Activated CD4-positive, alpha-beta memory T cell treated with anti-CD3 and anti-CD28 coated beads, Interleukin-2, amount 10 ng/mL, durations not matched to agents 7 days and 5 days (primary cell): Measurements from ENCODE around the gene NTRK2. TPM values are rescaled to one million over a fixed set of nuclear protein-coding genes. Genes with fewer than 3 reads are reported as not detected.

Experiments used
- CTCF ChIA-PET: fragments of 350-600 bp; sonication (Branson Sonifier 250); formaldehyde crosslinking; loops from one replicate; lab custom pipeline; 2021; ENCODE audit warnings: antibody characterized with exemption, inconsistent platforms; lab: Charles Lee
- POLR2A ChIA-PET: fragments of 350-600 bp; sonication (Branson Sonifier 250); formaldehyde crosslinking; loops from one replicate; lab custom pipeline; 2021; ENCODE audit warnings: antibody characterized with exemption; lab: Charles Lee
- DNase-seq: peaks from one replicate; pipeline ENCODE4 v3.0.0-alpha.2; 2020
- H3K27ac Mint-ChIP-seq: one replicate; pipeline ENCODE4 v1.8.0; 2021; ENCODE audit warnings: mild to moderate bottlenecking, mixed read lengths
- H3K27me3 Mint-ChIP-seq: one replicate; pipeline ENCODE4 v1.8.0; 2021; ENCODE audit warnings: mixed read lengths
- H3K36me3 Mint-ChIP-seq: one replicate; pipeline ENCODE4 v1.8.0; 2021; ENCODE audit warnings: low read depth, mixed read lengths
- H3K4me1 Mint-ChIP-seq: one replicate; pipeline ENCODE4 v1.8.0; 2021; ENCODE audit warnings: mixed read lengths
- H3K4me3 Mint-ChIP-seq: one replicate; pipeline ENCODE4 v1.8.0; 2021; ENCODE audit warnings: mild to moderate bottlenecking, mixed read lengths
- H3K9me3 Mint-ChIP-seq: one replicate; pipeline ENCODE4 v1.8.0; 2021; ENCODE audit warnings: mixed read lengths
- total RNA-seq, 2 experiments: library from RNA; stranded (reverse); gene quantifications; one replicate each; pipeline ENCODE4 v1.2.3, GENCODE V29; 2021

Gene NTRK2
- total RNA-seq, 2 experiments from 2014 or later: 2.2 to 2.3 TPM

DNA sequence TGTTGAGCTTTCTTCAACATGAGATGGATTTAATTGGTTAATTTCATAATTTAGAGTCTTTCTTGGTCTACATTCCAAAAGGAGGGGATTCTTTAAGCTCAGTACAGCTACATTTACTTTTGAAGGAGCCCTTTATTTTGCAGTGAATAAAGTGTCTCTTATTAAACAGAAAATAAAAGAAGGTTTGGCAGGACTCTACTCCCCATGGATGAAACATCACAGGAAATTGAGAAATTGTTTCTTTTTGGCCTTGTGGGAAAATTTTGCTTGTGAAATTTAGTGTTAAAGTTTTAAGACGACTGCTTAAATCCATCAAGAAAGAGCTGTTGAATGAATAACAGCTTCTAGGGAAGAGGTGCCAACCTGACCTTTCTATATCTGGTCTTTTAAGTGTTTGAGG lies 187.7 kb downstream of the NTRK2 start:
- H3K27ac Mint-ChIP-seq: no peak overlapping the region
- no peaks in the 10 kb centered on the region for H3K9me3 Mint-ChIP-seq
- ChIA-PET POLR2A (interaction anchor here (0.9 kb wide), 1 partner anchor 345 kb away, joined by 4 read pairs; no protein-coding TSS in a partner anchor), CTCF (interaction anchor here (1.6 kb wide), 1 partner anchor 11 kb away, joined by 3 read pairs; no protein-coding TSS in a partner anchor)
- H3K36me3 Mint-ChIP-seq: no peaks in the 10 kb centered on the region
- no peak overlapping the region for H3K4me3 Mint-ChIP-seq
- H3K4me1 Mint-ChIP-seq: no peaks in the 10 kb centered on the region
- no peak for DNase-seq
- H3K27me3 Mint-ChIP-seq: peaks cover 6% of the 10 kb centered on the region

DNA sequence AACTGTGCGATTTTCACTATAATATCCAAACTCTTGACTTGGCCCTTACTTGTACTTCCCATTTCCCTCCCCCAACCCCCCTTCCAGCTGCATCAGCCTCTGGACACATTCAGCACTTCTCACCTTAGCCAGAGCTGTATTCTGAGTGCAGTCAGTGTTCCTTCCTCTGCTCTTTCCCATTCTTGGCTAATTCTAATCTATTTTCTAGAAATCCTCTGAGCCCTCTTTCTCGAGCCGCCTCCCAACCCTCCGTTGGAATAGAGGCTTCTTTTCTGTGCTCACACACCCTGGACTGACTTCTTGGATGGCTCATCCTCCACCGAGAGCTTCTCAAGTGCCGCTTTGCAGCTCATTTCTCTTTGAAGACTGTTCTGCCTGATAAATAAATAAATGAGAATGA lies 188.8 kb downstream of the NTRK2 start:
- Mint-ChIP-seq H3K4me3 (no peak overlapping the region), H3K9me3 (no peaks in the 10 kb centered on the region), H3K4me1 (peaks cover 3% of the 10 kb centered on the region), H3K27ac (no peak overlapping the region), H3K36me3 (no peaks in the 10 kb centered on the region), H3K27me3 (peaks cover 6% of the 10 kb centered on the region)
- ChIA-PET CTCF (interaction anchor here (1.6 kb wide), 1 partner anchor 12 kb away, joined by 3 read pairs; no protein-coding TSS in a partner anchor), POLR2A (no interaction called here)
- DNase-seq: no peak

- POLR2A ChIA-PET: no interaction called here
- peaks cover 3% of the 10 kb centered on the region for H3K27me3 Mint-ChIP-seq
Observed at GRCh38 chr9:84860249-84861115, 191.0 kb downstream of the NTRK2 start.

DNA sequence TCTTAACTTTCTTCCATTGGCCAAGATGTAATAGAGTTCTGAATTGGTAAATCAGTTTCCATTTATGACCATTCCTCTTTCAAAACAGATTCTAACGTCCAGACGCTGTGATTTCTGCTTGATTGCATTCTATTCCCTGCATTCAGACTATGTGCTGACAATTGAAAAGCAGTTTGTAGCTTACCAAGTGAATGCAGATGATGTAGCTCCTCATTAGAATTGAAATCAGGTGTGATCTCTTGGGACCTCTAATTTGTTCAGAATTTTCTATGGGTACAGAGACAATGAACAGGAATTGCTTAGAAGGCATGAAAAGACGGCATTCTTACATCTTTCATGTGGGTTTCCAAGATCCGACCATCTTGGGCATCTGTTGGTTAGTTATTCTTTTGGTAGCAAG lies 191.9 kb downstream of the NTRK2 start:
- DNase-seq: no peak
- Mint-ChIP-seq H3K27me3 (peaks cover 3% of the 10 kb centered on the region), H3K36me3 (no peaks in the 10 kb centered on the region), H3K9me3 (no peaks in the 10 kb centered on the region), H3K27ac (no peak overlapping the region), H3K4me1 (peaks cover 3% of the 10 kb centered on the region), H3K4me3 (no peak overlapping the region)
- ChIA-PET CTCF (no interaction called here), POLR2A (no interaction called here)

More at GRCh38 chr9:84860249-84861115, 191.0 kb downstream of the NTRK2 start:
- Mint-ChIP-seq H3K4me1 (peaks cover 3% of the 10 kb centered on the region), H3K36me3 (no peaks in the 10 kb centered on the region), H3K9me3 (no peaks in the 10 kb centered on the region), H3K4me3 (no peak overlapping the region), H3K27ac (no peak overlapping the region)
- CTCF ChIA-PET: no interaction called here
- DNase-seq: no peak

DNA sequence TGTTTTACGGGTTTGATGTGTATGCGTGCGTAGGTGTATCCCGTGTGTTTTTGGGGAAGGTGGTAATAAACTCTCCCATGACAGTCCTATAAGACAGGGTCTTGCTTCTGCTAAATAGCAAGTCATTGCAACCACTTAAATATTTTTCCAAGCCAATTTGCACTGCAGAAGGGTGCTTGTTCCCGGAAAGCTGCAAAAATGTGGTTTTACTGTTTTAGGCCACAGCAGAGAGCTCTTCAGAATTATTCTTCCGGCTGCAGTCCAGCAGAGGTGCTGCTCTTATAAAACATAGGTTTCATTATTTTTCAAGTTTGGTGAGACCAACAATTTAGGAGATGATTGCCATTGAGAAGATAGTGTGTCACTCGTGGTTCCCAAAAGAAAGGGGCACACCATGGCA lies 192.8 kb downstream of the NTRK2 start:
- no peak for DNase-seq
- peaks cover 3% of the 10 kb centered on the region for H3K27me3 Mint-ChIP-seq
- ChIA-PET CTCF (no interaction called here), POLR2A (no interaction called here)
- H3K4me3 Mint-ChIP-seq: no peak overlapping the region
- H3K9me3 Mint-ChIP-seq: no peaks in the 10 kb centered on the region
- H3K27ac Mint-ChIP-seq: no peak overlapping the region
- no peaks in the 10 kb centered on the region for H3K36me3 Mint-ChIP-seq
- H3K4me1 Mint-ChIP-seq: peaks cover 3% of the 10 kb centered on the region

DNA sequence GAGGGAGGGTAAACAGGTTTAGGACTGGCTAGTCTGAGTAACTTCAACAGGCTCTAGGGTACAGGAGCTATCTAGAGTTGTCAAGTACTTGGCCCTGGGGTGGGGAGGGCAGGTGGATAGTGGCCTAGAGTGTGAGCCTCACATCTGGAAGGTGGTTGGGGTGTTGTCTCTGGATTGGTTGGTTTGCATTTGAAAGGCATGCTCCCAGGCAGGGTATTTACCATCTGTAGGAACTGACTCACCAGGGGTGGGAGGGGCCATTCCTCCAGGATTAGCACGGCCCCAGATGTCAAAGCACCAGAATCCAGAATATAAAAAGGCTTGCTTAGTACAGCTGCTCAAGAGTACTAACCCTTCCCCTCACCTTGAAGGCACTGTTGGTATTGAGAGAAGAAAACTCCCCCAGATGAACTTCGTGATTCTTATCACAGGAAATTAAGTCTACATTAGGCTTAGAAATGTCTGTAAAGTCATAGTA lies 193.3 kb downstream of the NTRK2 start:
- no peak for DNase-seq
- ChIA-PET POLR2A (no interaction called here), CTCF (no interaction called here)
- Mint-ChIP-seq H3K9me3 (no peaks in the 10 kb centered on the region), H3K4me3 (no peak overlapping the region), H3K4me1 (peaks cover 3% of the 10 kb centered on the region), H3K36me3 (no peaks in the 10 kb centered on the region), H3K27ac (no peak overlapping the region), H3K27me3 (peaks cover 2% of the 10 kb centered on the region)

- ChIA-PET POLR2A (no interaction called here), CTCF (no interaction called here)
- no peak for DNase-seq
- Mint-ChIP-seq H3K27ac (no peak overlapping the region), H3K9me3 (no peaks in the 10 kb centered on the region), H3K4me1 (peaks cover 3% of the 10 kb centered on the region), H3K27me3 (no peaks in the 10 kb centered on the region), H3K4me3 (no peak overlapping the region), H3K36me3 (no peaks in the 10 kb centered on the region)
Observed at GRCh38 chr9:84863372-84863771, 193.8 kb downstream of the NTRK2 start.

GRCh38 chr9:84866396-84867175 lies 197.1 kb downstream of the NTRK2 start:
- ChIA-PET POLR2A (no interaction called here), CTCF (no interaction called here)
- Mint-ChIP-seq H3K9me3 (no peaks in the 10 kb centered on the region), H3K27me3 (no peaks in the 10 kb centered on the region), H3K27ac (no peak overlapping the region), H3K36me3 (no peaks in the 10 kb centered on the region), H3K4me1 (peaks cover 3% of the 10 kb centered on the region), H3K4me3 (no peak overlapping the region)
- no peak for DNase-seq

- POLR2A ChIA-PET: no interaction called here
- H3K27ac Mint-ChIP-seq: no peak overlapping the region
- no peaks in the 10 kb centered on the region for H3K9me3 Mint-ChIP-seq
- H3K4me1 Mint-ChIP-seq: peaks cover 3% of the 10 kb centered on the region
- DNase-seq: no peak
- H3K27me3 Mint-ChIP-seq: no peaks in the 10 kb centered on the region
- H3K36me3 Mint-ChIP-seq: no peaks in the 10 kb centered on the region
- H3K4me3 Mint-ChIP-seq: no peak overlapping the region
- CTCF ChIA-PET: no interaction called here
Observed at GRCh38 chr9:84867186-84867585, 197.7 kb downstream of the NTRK2 start.

- POLR2A ChIA-PET: interaction anchor here (0.5 kb wide), 1 partner anchor 17 kb away, joined by 3 read pairs; no protein-coding TSS in a partner anchor
Observed at GRCh38 chr9:84869091-84869490, 199.6 kb downstream of the NTRK2 start.

DNA sequence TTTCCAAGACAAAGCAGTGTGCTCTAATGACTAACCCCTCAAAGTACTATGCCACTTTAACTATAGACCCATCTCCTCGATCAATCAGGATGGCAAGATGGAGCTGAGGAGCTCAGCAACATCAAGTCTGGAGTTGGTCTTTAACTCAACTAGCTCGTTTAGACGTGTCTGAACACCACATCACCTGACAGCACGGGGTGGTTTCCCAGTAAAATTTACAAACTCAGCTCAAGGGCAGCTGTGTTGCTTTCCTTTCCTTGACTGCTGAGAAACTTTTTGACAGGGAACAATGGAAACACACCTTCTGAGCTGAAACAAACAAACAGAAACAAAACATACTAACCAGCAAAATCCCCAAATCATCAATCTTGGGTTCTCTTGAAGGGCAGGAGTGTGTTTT lies 202.5 kb downstream of the NTRK2 start:
- Mint-ChIP-seq H3K36me3 (no peaks in the 10 kb centered on the region), H3K27ac (no peak overlapping the region), H3K4me1 (peaks cover 9% of the 10 kb centered on the region), H3K27me3 (no peaks in the 10 kb centered on the region), H3K9me3 (no peaks in the 10 kb centered on the region), H3K4me3 (no peak overlapping the region)
- no peak for DNase-seq
- POLR2A ChIA-PET: no interaction called here
- CTCF ChIA-PET: no interaction called here

More at GRCh38 chr9:84869091-84869490, 199.6 kb downstream of the NTRK2 start:
- CTCF ChIA-PET: interaction anchor here (0.6 kb wide), 1 partner anchor 122 kb away, joined by 3 read pairs; no protein-coding TSS in a partner anchor
- no peaks in the 10 kb centered on the region for H3K36me3 Mint-ChIP-seq
- no peaks in the 10 kb centered on the region for H3K27me3 Mint-ChIP-seq
- no peak overlapping the region for H3K27ac Mint-ChIP-seq
- no peak overlapping the region for H3K4me3 Mint-ChIP-seq
- no peaks in the 10 kb centered on the region for H3K4me1 Mint-ChIP-seq
- DNase-seq: no peak
- no peaks in the 10 kb centered on the region for H3K9me3 Mint-ChIP-seq

DNA sequence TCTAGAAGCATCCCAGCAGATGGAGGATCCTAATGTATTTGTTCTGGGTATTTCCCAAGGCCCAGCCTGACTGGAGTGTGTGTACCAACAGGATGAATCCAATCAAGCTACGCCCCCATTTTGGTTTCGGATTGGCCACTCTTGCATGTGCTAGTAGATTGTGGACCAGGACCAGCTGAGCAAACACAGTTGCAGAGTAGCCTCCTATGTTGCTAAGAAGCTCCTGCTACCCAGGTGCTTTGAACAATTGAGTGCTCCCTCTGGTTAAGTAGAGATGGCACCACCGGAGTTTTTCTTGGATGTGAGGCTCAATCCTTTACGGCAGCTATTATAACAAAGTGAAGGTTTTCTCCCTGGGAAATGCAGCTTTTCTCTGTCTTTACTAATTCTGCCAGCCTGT lies 204.5 kb downstream of the NTRK2 start:
- Mint-ChIP-seq H3K9me3 (no peaks in the 10 kb centered on the region), H3K27me3 (no peaks in the 10 kb centered on the region), H3K4me3 (no peak overlapping the region), H3K4me1 (peaks cover 9% of the 10 kb centered on the region), H3K27ac (no peak overlapping the region), H3K36me3 (no peaks in the 10 kb centered on the region)
- POLR2A ChIA-PET: no interaction called here
- CTCF ChIA-PET: no interaction called here
- no peak for DNase-seq

DNA sequence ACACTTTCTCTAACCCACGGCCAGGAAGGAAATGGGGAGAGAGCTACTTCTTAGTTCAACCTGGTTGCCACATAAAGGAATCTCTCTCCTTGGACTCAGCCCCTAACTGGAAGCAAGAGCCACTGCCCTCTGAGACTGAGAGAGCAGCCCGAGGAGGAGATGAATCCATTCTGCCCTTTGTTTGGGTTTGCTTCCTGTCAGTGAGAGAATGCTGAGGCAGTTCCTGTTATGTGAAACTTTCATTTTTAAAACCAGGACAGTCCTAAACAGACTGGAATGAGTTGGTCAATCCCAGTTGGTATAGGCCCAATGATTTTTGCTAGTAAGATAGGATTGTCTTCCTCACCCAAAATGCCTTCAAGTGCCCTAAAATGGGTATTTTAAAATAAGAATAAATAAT lies 205.1 kb downstream of the NTRK2 start:
- Mint-ChIP-seq H3K9me3 (no peaks in the 10 kb centered on the region), H3K27ac (no peak overlapping the region), H3K27me3 (no peaks in the 10 kb centered on the region), H3K36me3 (no peaks in the 10 kb centered on the region), H3K4me1 (peaks cover 9% of the 10 kb centered on the region), H3K4me3 (no peak overlapping the region)
- POLR2A ChIA-PET: no interaction called here
- DNase-seq: no peak
- CTCF ChIA-PET: no interaction called here
